ENCODE data around the gene GMPR. TPM values are rescaled to one million over a fixed set of nuclear protein-coding genes. Genes with fewer than 3 reads are reported as not detected.

Gene GMPR
- total and polyA plus RNA-seq, 10 of the 15 experiments (the other 5 are each of a cell fraction or from before 2014, with no cell fraction given) = 0.15 to 1.8 (median 0.49) TPM; not detected in 1

DNA sequence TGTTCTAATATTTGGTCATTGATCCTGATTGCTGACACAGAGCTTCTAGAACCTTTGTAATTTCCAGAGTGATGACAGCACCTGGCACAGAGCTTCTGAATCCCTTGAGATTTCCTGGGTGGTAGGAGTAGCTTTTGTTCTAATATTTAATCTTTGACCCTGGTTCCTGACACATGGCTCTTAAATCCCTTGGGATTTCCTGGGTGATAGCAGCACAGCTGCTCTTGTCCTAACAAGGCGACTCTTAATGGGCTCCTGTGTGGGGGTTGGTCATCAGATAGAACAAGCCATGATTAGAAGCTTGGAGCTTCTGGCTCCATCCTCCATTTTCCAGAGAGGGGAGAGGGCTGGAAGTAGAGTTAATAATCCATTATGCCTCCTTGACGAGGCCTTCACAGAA lies 18.4 kb downstream of the GMPR start:
- intact Hi-C loops (cut with micrococcal nuclease; ENCODE audit: unreplicated experiment) = no loop called here
- no peak for ATAC-seq
- no TSS peak for BruUV-seq (replicated peaks)
- CTCF ChIA-PET = interaction anchor here (1.2 kb wide), 1 partner anchor 30 kb away, joined by 4 read pairs; no protein-coding TSS in a partner anchor
- no peaks in the 10 kb centered on the region for H3K36me3 ChIP-seq (ENCODE audit: control insufficient read depth in 2 of 2, insufficient read depth in 2 of 2, low read length in 1 of 2)
- in situ Hi-C loops (cut with MboI) = no loop called here
- no peaks in the 10 kb centered on the region for H3K79me2 ChIP-seq (ENCODE audit: control insufficient read depth, insufficient read depth, low read length)
- DNase-seq (ENCODE audit: low read depth, low spot score) = no peak
- RAD21 ChIA-PET (ENCODE audit: unreplicated experiment) = no interaction called here
- no peaks in the 10 kb centered on the region for H4K20me1 ChIP-seq (ENCODE audit: control insufficient read depth, insufficient read depth)
- TF ChIP-seq SRF (IDR thresholded peaks at IDR 0.05; ENCODE audit: low read depth in 2 of 2, low read length in 2 of 2) (no peak), IKZF1 (conservative IDR thresholded peaks at IDR 0.05) (no peak), RUNX3 (IDR thresholded peaks at IDR 0.05; ENCODE audit: low read length) (no peak), ZNF622 (IDR thresholded peaks at IDR 0.05) (no peak), POLR2AphosphoS2 (IDR thresholded peaks at IDR 0.05; ENCODE audit: low read depth, low read length) (no peak), CREB1 (IDR thresholded peaks at IDR 0.05; ENCODE audit: low read depth) (no peak), ASH2L (IDR thresholded peaks at IDR 0.05; ENCODE audit: borderline replicate concordance, low read depth) (no peak)
- TF ChIP-seq, protein P1, sequence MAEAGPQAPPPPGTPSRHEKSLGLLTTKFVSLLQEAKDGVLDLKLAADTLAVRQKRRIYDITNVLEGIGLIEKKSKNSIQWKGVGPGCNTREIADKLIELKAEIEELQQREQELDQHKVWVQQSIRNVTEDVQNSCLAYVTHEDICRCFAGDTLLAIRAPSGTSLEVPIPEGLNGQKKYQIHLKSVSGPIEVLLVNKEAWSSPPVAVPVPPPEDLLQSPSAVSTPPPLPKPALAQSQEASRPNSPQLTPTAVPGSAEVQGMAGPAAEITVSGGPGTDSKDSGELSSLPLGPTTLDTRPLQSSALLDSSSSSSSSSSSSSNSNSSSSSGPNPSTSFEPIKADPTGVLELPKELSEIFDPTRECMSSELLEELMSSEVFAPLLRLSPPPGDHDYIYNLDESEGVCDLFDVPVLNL (IDR thresholded peaks at IDR 0.05; ENCODE audit: low read depth, low read length) = no peak
- TF ChIP-seq, protein P2, sequence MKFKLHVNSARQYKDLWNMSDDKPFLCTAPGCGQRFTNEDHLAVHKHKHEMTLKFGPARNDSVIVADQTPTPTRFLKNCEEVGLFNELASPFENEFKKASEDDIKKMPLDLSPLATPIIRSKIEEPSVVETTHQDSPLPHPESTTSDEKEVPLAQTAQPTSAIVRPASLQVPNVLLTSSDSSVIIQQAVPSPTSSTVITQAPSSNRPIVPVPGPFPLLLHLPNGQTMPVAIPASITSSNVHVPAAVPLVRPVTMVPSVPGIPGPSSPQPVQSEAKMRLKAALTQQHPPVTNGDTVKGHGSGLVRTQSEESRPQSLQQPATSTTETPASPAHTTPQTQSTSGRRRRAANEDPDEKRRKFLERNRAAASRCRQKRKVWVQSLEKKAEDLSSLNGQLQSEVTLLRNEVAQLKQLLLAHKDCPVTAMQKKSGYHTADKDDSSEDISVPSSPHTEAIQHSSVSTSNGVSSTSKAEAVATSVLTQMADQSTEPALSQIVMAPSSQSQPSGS (IDR thresholded peaks at IDR 0.05; ENCODE audit: low read length) = no peak
- TF ChIP-seq, protein P3, sequence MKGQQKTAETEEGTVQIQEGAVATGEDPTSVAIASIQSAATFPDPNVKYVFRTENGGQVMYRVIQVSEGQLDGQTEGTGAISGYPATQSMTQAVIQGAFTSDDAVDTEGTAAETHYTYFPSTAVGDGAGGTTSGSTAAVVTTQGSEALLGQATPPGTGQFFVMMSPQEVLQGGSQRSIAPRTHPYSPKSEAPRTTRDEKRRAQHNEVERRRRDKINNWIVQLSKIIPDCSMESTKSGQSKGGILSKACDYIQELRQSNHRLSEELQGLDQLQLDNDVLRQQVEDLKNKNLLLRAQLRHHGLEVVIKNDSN (IDR thresholded peaks at IDR 0.05; ENCODE audit: borderline replicate concordance, extremely low read length, insufficient read depth, low read depth, low read length) = no peak
- TF ChIP-seq, protein P4, sequence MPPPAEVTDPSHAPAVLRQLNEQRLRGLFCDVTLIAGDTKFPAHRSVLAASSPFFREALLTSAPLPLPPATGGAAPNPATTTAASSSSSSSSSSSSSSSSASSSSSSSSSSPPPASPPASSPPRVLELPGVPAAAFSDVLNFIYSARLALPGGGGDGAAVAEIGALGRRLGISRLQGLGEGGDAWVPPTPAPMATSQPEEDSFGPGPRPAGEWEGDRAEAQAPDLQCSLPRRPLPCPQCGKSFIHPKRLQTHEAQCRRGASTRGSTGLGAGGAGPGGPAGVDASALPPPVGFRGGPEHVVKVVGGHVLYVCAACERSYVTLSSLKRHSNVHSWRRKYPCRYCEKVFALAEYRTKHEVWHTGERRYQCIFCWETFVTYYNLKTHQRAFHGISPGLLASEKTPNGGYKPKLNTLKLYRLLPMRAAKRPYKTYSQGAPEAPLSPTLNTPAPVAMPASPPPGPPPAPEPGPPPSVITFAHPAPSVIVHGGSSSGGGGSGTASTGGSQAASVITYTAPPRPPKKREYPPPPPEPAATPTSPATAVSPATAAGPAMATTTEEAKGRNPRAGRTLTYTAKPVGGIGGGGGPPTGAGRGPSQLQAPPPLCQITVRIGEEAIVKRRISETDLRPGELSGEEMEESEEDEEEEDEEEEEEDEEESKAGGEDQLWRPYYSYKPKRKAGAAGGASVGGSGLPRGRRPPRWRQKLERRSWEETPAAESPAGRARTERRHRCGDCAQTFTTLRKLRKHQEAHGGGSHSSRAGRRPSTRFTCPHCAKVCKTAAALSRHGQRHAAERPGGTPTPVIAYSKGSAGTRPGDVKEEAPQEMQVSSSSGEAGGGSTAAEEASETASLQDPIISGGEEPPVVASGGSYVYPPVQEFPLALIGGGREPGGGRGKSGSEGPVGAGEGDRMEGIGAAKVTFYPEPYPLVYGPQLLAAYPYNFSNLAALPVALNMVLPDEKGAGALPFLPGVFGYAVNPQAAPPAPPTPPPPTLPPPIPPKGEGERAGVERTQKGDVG (CRISPR knock-in tag; IDR thresholded peaks at IDR 0.05) = no peak
- TF ChIP-seq, protein P5, sequence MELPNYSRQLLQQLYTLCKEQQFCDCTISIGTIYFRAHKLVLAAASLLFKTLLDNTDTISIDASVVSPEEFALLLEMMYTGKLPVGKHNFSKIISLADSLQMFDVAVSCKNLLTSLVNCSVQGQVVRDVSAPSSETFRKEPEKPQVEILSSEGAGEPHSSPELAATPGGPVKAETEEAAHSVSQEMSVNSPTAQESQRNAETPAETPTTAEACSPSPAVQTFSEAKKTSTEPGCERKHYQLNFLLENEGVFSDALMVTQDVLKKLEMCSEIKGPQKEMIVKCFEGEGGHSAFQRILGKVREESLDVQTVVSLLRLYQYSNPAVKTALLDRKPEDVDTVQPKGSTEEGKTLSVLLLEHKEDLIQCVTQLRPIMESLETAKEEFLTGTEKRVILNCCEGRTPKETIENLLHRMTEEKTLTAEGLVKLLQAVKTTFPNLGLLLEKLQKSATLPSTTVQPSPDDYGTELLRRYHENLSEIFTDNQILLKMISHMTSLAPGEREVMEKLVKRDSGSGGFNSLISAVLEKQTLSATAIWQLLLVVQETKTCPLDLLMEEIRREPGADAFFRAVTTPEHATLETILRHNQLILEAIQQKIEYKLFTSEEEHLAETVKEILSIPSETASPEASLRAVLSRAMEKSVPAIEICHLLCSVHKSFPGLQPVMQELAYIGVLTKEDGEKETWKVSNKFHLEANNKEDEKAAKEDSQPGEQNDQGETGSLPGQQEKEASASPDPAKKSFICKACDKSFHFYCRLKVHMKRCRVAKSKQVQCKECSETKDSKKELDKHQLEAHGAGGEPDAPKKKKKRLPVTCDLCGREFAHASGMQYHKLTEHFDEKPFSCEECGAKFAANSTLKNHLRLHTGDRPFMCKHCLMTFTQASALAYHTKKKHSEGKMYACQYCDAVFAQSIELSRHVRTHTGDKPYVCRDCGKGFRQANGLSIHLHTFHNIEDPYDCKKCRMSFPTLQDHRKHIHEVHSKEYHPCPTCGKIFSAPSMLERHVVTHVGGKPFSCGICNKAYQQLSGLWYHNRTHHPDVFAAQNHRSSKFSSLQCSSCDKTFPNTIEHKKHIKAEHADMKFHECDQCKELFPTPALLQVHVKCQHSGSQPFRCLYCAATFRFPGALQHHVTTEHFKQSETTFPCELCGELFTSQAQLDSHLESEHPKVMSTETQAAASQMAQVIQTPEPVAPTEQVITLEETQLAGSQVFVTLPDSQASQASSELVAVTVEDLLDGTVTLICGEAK (IDR thresholded peaks at IDR 0.05; ENCODE audit: borderline replicate concordance) = no peak
- SMC1A ChIA-PET (ENCODE audit: uncharacterized antibody, unreplicated experiment) = interaction anchor here (0.8 to 1.1 kb wide), 2 partner anchors 507 to 830 kb away, joined by 3 read pairs; no protein-coding TSS in a partner anchor
- no peak overlapping the region for H3K4me2 ChIP-seq (ENCODE audit: control insufficient read depth, insufficient read depth)
- 37% methylated on average over 2 of the region's 2 CpGs for WGBS (ENCODE audit: insufficient coverage, insufficient replicate concordance, low lambda C conversion rate, missing lambda C conversion rate)
- no peaks in the 10 kb centered on the region for H3K4me1 ChIP-seq (ENCODE audit: control insufficient read depth, insufficient read depth, low read length)
- H3K9me3 ChIP-seq (replicated peaks; ENCODE audit: control insufficient read depth, insufficient read depth, low read length) = no peaks in the 10 kb centered on the region
- H3K27me3 ChIP-seq (replicated peaks in 1 of 2; ENCODE audit: control insufficient read depth in 2 of 2, insufficient read depth in 2 of 2, low read length in 1 of 2) = no peaks in the 10 kb centered on the region; a peak in 1 of 4 replicates
- no peak overlapping the region for H3K27ac ChIP-seq (ENCODE audit: control insufficient read depth, insufficient read depth)
- no peak overlapping the region for H3K4me3 ChIP-seq
- POLR2A ChIA-PET = no interaction called here
- no peak for FAIRE-seq
- H2AFZ ChIP-seq (ENCODE audit: control insufficient read depth, low read depth, low read length) = no peak overlapping the region
- H3K9ac ChIP-seq (ENCODE audit: control insufficient read depth, insufficient read depth, low read length) = no peak overlapping the region
